Liver (tissue), 3 donors: Measurements from ENCODE around the gene DDIT4.
"Not testable (repeated sequence)": the region's sequence is repeated elsewhere in the genome, so short reads cannot be mapped to it uniquely, and the experiment has no call there.

Experiments
- ATF3 ChIP-seq: IDR thresholded peaks from 2 replicates; pipeline ENCODE4 v1.6.1; 2016; ENCODE audit warnings: antibody characterized with exemption
- CTCF ChIP-seq: fragments of 150-350 bp; IDR thresholded peaks from 2 replicates; pipeline ENCODE4 v1.5.1; 2017; ENCODE audit warnings: improper control_type of control experiment, low read depth, low read length; ENCODE audit not compliant: missing input control
- EGR1 ChIP-seq, 2 donors: IDR thresholded peaks; 2 replicates each; pipeline ENCODE4 v1.6.1; 2016 to 2018; ENCODE audit warnings: antibody characterized with exemption in 2 of 2, low read depth in 2 of 2
- FOXA1 ChIP-seq: IDR thresholded peaks from 2 replicates; pipeline ENCODE4 v1.6.1; 2016; ENCODE audit warnings: antibody characterized with exemption
- GABPA ChIP-seq, 2 donors: IDR thresholded peaks in 1 of 2; conservative IDR thresholded peaks in 1 of 2; 2 replicates each; pipeline ENCODE4 v1.6.1; 2016; ENCODE audit warnings: antibody characterized with exemption in 2 of 2, mild to moderate bottlenecking in 1 of 2, moderate library complexity in 1 of 2
- JUND ChIP-seq, 2 donors: IDR thresholded peaks; 2 replicates each; pipeline ENCODE4 v1.6.1; 2016; ENCODE audit warnings: antibody characterized with exemption in 2 of 2
- RAD21 ChIP-seq, 2 donors: IDR thresholded peaks; 2 replicates each; pipeline ENCODE4 v1.6.1; 2016; ENCODE audit warnings: antibody characterized with exemption in 2 of 2, mild to moderate bottlenecking in 2 of 2
- REST ChIP-seq: IDR thresholded peaks from 2 replicates; pipeline ENCODE4 v1.6.1; 2016; ENCODE audit warnings: antibody characterized with exemption, mild to moderate bottlenecking
- RXRA ChIP-seq, 2 donors: IDR thresholded peaks; 2 replicates each; pipeline ENCODE4 v1.6.1; 2017 to 2018; ENCODE audit warnings: antibody characterized with exemption in 2 of 2, mild to moderate bottlenecking in 1 of 2
- SP1 ChIP-seq: IDR thresholded peaks from 2 replicates; pipeline ENCODE4 v1.6.1; 2018; ENCODE audit warnings: antibody characterized with exemption, mild to moderate bottlenecking
- TAF1 ChIP-seq: conservative IDR thresholded peaks from 2 replicates; pipeline ENCODE4 v1.6.1; 2016; ENCODE audit warnings: antibody characterized with exemption, mild to moderate bottlenecking
- YY1 ChIP-seq: IDR thresholded peaks from 2 replicates; pipeline ENCODE4 v1.6.1; 2016; ENCODE audit warnings: antibody characterized with exemption, mild to moderate bottlenecking
- TF ChIP-seq, protein P1 (sequence below): IDR thresholded peaks from 2 replicates; pipeline ENCODE4 v1.6.1; 2016; ENCODE audit warnings: antibody characterized with exemption
- donor health status: healthy.
- donor health status: healthy.

DNA sequence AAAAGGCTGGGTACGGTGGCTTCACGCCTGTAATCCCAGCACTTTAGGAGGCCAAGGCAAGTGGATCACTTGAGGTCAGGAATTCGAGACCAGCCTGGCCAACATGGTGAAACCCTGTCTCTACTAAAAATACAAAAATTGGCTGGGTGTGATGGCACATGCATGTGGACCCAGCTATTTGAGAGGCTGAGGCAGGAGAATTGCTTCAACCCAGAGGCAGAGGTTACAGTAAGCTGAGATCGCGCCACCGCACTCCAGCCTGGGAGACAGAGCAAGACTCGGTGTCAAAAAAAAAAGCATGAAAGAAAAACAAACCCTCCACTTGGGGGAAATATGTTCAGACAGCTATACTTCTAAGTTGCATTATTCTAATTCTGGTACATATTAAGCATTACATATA, 5.9 kb downstream of the DDIT4 start:
- TF ChIP-seq CTCF; RXRA (IDR thresholded peaks at IDR 0.05); ATF3; YY1; GABPA (IDR thresholded peaks at IDR 0.05 in 1 of 2, conservative IDR thresholded peaks at IDR 0.05 in 1 of 2); RAD21 (IDR thresholded peaks at IDR 0.05); TAF1; JUND (IDR thresholded peaks at IDR 0.05); SP1; FOXA1; REST; EGR1 (IDR thresholded peaks at IDR 0.05; ENCODE audit: low read depth in 2 of 2): not testable (repeated sequence)
- TF ChIP-seq, protein P1, sequence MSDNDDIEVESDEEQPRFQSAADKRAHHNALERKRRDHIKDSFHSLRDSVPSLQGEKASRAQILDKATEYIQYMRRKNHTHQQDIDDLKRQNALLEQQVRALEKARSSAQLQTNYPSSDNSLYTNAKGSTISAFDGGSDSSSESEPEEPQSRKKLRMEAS: not testable (repeated sequence)
